GM12878 (cell line): ENCODE measurements around the gene TTLL1. TPM values are rescaled to one million over a fixed set of nuclear protein-coding genes. Genes with fewer than 3 reads are reported as not detected.

Source experiments
- ATAC-seq: fragments of 200-7000 bp; cut with Tn5 transposase; 3 replicates; pipeline ENCODE4 v1.9.1; 2020; ENCODE audit warnings: mild to moderate bottlenecking, moderate library complexity
- BruUV-seq: library from RNA; stranded (reverse); fragments of 400-500 nt; replicated peaks from 2 replicates; lab custom pipeline; 2021; lab: Mats Ljungman, UMichigan
- CTCF ChIA-PET: fragments of 300-600 bp; sonication (Branson Sonifier 250); formaldehyde crosslinking; extraction: SDS; loops from one replicate; lab custom pipeline; 2021; ENCODE audit warnings: inconsistent platforms; lab: Yijun Ruan, JAX
- POLR2A ChIA-PET: fragments of 350-600 bp; formaldehyde crosslinking; extraction: SDS; loops from one replicate; lab custom pipeline; 2021; ENCODE audit warnings: inconsistent platforms; lab: Charles Lee
- RAD21 ChIA-PET: fragments of 300-600 bp; sonication (Branson Sonifier 250); formaldehyde crosslinking; loops from one replicate; lab custom pipeline; 2023; ENCODE audit warnings: antibody characterized with exemption; ENCODE audit not compliant: unreplicated experiment; lab: Charles Lee
- SMC1A ChIA-PET: fragments of 300-600 bp; sonication (Branson Sonifier 250); formaldehyde crosslinking; loops from one replicate; lab custom pipeline; 2023; ENCODE audit not compliant: unreplicated experiment, uncharacterized antibody; lab: Charles Lee
- DNase-seq: peaks from one replicate; pipeline ENCODE4 v3.0.0-alpha.2; 2011; ENCODE audit warnings: low read depth, low spot score
- FAIRE-seq: peaks from 3 replicates; lab custom pipeline; 2011; peaks lifted over from hg19 to GRCh38; lab: Jason Lieb, UNC
- H2AFZ ChIP-seq: 2 replicates; pipeline ENCODE4 v1.6.0; 2011; ENCODE audit warnings: low read depth, low read length, control low read depth; ENCODE audit not compliant: control insufficient read depth
- H3K27ac ChIP-seq: 2 replicates; pipeline ENCODE4 v1.5.1; 2011; ENCODE audit warnings: control low read depth; ENCODE audit not compliant: control insufficient read depth, insufficient read depth
- H3K27me3 ChIP-seq, 2 experiments: replicated peaks in 1 of 2; 2 replicates each; pipeline versions ENCODE4 v1.6.0 to v1.6.1; 2011; ENCODE audit warnings: low read length in 1 of 2; ENCODE audit not compliant: control insufficient read depth in 2 of 2, insufficient read depth in 2 of 2
- H3K36me3 ChIP-seq, 2 experiments: 2 replicates each; pipeline ENCODE4 v1.5.1; 2011; ENCODE audit warnings: low read length in 1 of 2; ENCODE audit not compliant: control insufficient read depth in 2 of 2, insufficient read depth in 2 of 2
- H3K4me1 ChIP-seq: 2 replicates; pipeline ENCODE4 v1.6.1; 2011; ENCODE audit warnings: mild to moderate bottlenecking, low read length, moderate library complexity, mixed read lengths; ENCODE audit not compliant: control insufficient read depth, insufficient read depth
- H3K4me2 ChIP-seq: 2 replicates; pipeline ENCODE4 v1.6.0; 2011; ENCODE audit warnings: control low read depth; ENCODE audit not compliant: control insufficient read depth, insufficient read depth
- H3K4me3 ChIP-seq: fragments of 200-600 bp; sonication (generic); 2 replicates; pipeline ENCODE4 v1.5.1; 2016
- H3K79me2 ChIP-seq: 2 replicates; pipeline ENCODE4 v1.6.0; 2011; ENCODE audit warnings: low read length; ENCODE audit not compliant: control insufficient read depth, insufficient read depth
- H3K9ac ChIP-seq: 2 replicates; pipeline ENCODE4 v1.8.0; 2011; ENCODE audit warnings: low read length, control low read depth, mixed read lengths; ENCODE audit not compliant: control insufficient read depth, insufficient read depth
- H3K9me3 ChIP-seq: replicated peaks from 3 replicates; pipeline ENCODE4 v1.5.1; 2011; ENCODE audit warnings: mild to moderate bottlenecking, low read length; ENCODE audit not compliant: control insufficient read depth, insufficient read depth
- H4K20me1 ChIP-seq: 2 replicates; pipeline ENCODE4 v1.6.0; 2011; ENCODE audit not compliant: control insufficient read depth, insufficient read depth
- ASH2L ChIP-seq: fragments of 300-600, 200-600 bp; sonication (generic); IDR thresholded peaks from 2 replicates; pipeline ENCODE4 v1.6.1; 2017; ENCODE audit warnings: low read depth, mild to moderate bottlenecking, borderline replicate concordance
- ATF7 ChIP-seq: fragments of 450-650 bp; IDR thresholded peaks from 2 replicates; pipeline ENCODE4 v1.6.1; 2016; ENCODE audit warnings: low read depth, mild to moderate bottlenecking
- CHD1 ChIP-seq: IDR thresholded peaks from 2 replicates; pipeline ENCODE4 v1.6.1; 2012; ENCODE audit warnings: low read depth, low read length, improper control_type of control experiment
- EZH2 ChIP-seq: IDR thresholded peaks from 2 replicates; pipeline ENCODE4 v1.6.1; 2012; ENCODE audit warnings: low read depth, mild to moderate bottlenecking, control low read depth, inconsistent platforms, low read length, borderline replicate concordance; ENCODE audit not compliant: control insufficient read depth
- FOXM1 ChIP-seq: IDR thresholded peaks from 2 replicates; pipeline ENCODE4 v1.6.1; 2012; ENCODE audit warnings: low read depth, mild to moderate bottlenecking, inconsistent platforms, low read length, moderate library complexity
- MTA3 ChIP-seq: IDR thresholded peaks from 2 replicates; pipeline ENCODE4 v1.6.1; 2012; ENCODE audit warnings: low read length, inconsistent platforms, borderline replicate concordance
- NR2C1 ChIP-seq: fragments of 450-650 bp; IDR thresholded peaks from 2 replicates; pipeline ENCODE4 v1.6.1; 2017; ENCODE audit warnings: antibody characterized with exemption, mild to moderate bottlenecking, moderate library complexity
- PAX5 ChIP-seq: IDR thresholded peaks from 2 replicates; pipeline ENCODE4 v1.6.1; 2011; ENCODE audit warnings: low read depth, low read length, borderline replicate concordance
- POLR2AphosphoS2 ChIP-seq: IDR thresholded peaks from 2 replicates; pipeline ENCODE4 v1.6.1; 2011; ENCODE audit warnings: low read depth, mild to moderate bottlenecking, low read length, improper control_type of control experiment, moderate library complexity
- RBBP5 ChIP-seq: fragments of 200-600 bp; sonication (generic); conservative IDR thresholded peaks from 2 replicates; pipeline ENCODE4 v1.6.1; 2016
- SIN3A ChIP-seq: IDR thresholded peaks from 2 replicates; pipeline ENCODE4 v1.6.1; 2012; ENCODE audit warnings: low read depth, low read length, improper control_type of control experiment
- STAT3 ChIP-seq: IDR thresholded peaks from 2 replicates; pipeline ENCODE4 v1.6.1; 2011; ENCODE audit warnings: low read depth, low read length, improper control_type of control experiment
- ZNF217 ChIP-seq: fragments of 450-650 bp; IDR thresholded peaks from 2 replicates; pipeline ENCODE4 v1.6.1; 2017; ENCODE audit warnings: antibody characterized with exemption, mild to moderate bottlenecking
- ZNF384 ChIP-seq: IDR thresholded peaks from 2 replicates; pipeline ENCODE4 v1.6.1; 2012; ENCODE audit warnings: low read depth, mild to moderate bottlenecking, low read length, improper control_type of control experiment, borderline replicate concordance
- WGBS: methylation state at CpG from one replicate; pipeline ENCODE4 v1.1.6; 2016; ENCODE audit warnings: low lambda C conversion rate; ENCODE audit not compliant: insufficient replicate concordance, insufficient coverage; ENCODE audit errors: missing lambda C conversion rate; 5-methylcytosine and 5-hydroxymethylcytosine counted together
- in situ Hi-C: fragments of 300-500 bp; cut with MboI; formaldehyde crosslinking; loops from 9 replicates; pipeline ENCODE4 v1.14.3; 2018; ENCODE audit warnings: mixed read lengths
- intact Hi-C: fragments of 100-400 bp; cut with micrococcal nuclease; formaldehyde crosslinking; loops from one replicate; pipeline ENCODE4 v1.14.2; 2022; ENCODE audit not compliant: unreplicated experiment
- polyA plus RNA-seq, 11 experiments: library from polyadenylated mRNA; depleted of rRNA in 4 of 11; unstranded in 6 of 11; stranded (reverse) in 5 of 11; fragments of >200 nt; fragmentation: Nextera tagmentation in 4 of 11; fragmentation: Illumina TruSeq in 1 of 11; extraction: Ambion mirVana in 4 of 11; extraction: Trizol in 1 of 11; gene quantifications; 1 replicate in 1 of 11; 2 replicates in 10 of 11; pipeline versions ENCODE4 v1.2.1 to v1.2.3, GENCODE V29; 2011 to 2016; ENCODE audit warnings: inconsistent platforms in 2 of 11, missing spikeins in 2 of 11, low read depth in 1 of 11
- total RNA-seq, 4 experiments: library from RNA; depleted of rRNA in 3 of 4; stranded (reverse); fragments of >200 nt in 3 of 4; fragmentation: Illumina TruSeq in 1 of 4; extraction: Trizol in 1 of 4; gene quantifications; 2 replicates each; pipeline versions ENCODE4 v1.2.1 to v1.2.3, GENCODE V29; 2013 to 2021
- TF ChIP-seq, protein P1 (sequence below): fragments of 450-650 bp; conservative IDR thresholded peaks from 2 replicates; pipeline ENCODE4 v1.6.1; 2017; ENCODE audit warnings: mild to moderate bottlenecking, moderate library complexity
- TF ChIP-seq, protein P2 (sequence below): IDR thresholded peaks from 2 replicates; pipeline ENCODE4 v1.6.1; 2012; ENCODE audit warnings: mild to moderate bottlenecking, low read depth, low read length

TTLL1 gene
- total and polyA plus RNA-seq, 10 of the 15 experiments (the other 5 are each of a cell fraction or from before 2014, with no cell fraction given): 0.39 to 4.8 (median 3.2) TPM

DNA sequence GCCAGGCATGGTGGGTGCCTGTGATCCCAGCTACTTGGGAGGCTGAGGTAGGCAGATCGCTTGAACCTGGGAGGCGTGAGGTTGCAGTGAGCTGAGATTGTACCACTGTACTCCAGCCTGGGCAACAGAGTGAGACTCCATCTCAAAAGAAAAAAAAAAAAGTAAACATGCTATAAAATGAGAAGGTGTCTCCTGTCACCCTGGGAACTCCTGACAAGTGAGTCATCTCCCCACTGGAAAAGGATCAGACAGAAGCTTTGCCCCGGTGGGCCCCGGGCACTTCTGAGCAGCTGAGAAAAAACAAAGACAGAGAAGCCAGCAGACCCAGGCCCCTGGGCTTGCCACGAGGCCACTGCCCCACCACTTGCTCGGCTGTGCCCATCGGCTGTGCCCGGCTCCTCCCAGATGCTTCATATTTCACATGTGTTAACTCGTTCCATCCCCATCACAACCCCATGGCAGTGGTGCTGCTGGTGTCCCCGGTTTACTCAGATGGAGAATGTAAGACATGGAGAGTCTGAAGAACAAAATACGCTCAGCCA, 22.3 kb downstream of the TTLL1 start:
- H3K4me2 ChIP-seq: no peak overlapping the region
- no peak overlapping the region for H3K9ac ChIP-seq

More for the DNA sequence above, 22.3 kb downstream of the TTLL1 start:
- H2AFZ ChIP-seq: no peak overlapping the region
- no TSS peak for BruUV-seq
- ChIA-PET POLR2A (interaction anchor here (0.7 kb wide), 1 partner anchor 277 kb away, joined by 3 read pairs; no protein-coding TSS in a partner anchor), CTCF (interaction anchor here (0.7 kb wide), 2 partner anchors 38 to 196 kb away, joined by 4 read pairs; no protein-coding TSS in a partner anchor), SMC1A (no interaction called here)
- ATAC-seq: no peak
- no peak for DNase-seq
- no peak overlapping the region for H3K27ac ChIP-seq
- no peaks in the 10 kb centered on the region for H3K79me2 ChIP-seq
- in situ Hi-C loops: no loop called here
- 68% methylated on average over 10 of the region's 11 CpGs for WGBS
- no peaks in the 10 kb centered on the region for H4K20me1 ChIP-seq
- FAIRE-seq: no peak
- H3K4me1 ChIP-seq: no peaks in the 10 kb centered on the region
- H3K4me3 ChIP-seq: no peak overlapping the region
- no peaks in the 10 kb centered on the region for H3K27me3 ChIP-seq
- TF ChIP-seq ATF7: no peak
- TF ChIP-seq RBBP5: no peak
- TF ChIP-seq EZH2: no peak
- no peak for TF ChIP-seq POLR2AphosphoS2
- no peak for TF ChIP-seq PAX5
- TF ChIP-seq MTA3: no peak
- TF ChIP-seq SIN3A: no peak
- TF ChIP-seq NR2C1: no peak
- no peak for TF ChIP-seq CHD1
- TF ChIP-seq STAT3: no peak
- TF ChIP-seq, protein P1, sequence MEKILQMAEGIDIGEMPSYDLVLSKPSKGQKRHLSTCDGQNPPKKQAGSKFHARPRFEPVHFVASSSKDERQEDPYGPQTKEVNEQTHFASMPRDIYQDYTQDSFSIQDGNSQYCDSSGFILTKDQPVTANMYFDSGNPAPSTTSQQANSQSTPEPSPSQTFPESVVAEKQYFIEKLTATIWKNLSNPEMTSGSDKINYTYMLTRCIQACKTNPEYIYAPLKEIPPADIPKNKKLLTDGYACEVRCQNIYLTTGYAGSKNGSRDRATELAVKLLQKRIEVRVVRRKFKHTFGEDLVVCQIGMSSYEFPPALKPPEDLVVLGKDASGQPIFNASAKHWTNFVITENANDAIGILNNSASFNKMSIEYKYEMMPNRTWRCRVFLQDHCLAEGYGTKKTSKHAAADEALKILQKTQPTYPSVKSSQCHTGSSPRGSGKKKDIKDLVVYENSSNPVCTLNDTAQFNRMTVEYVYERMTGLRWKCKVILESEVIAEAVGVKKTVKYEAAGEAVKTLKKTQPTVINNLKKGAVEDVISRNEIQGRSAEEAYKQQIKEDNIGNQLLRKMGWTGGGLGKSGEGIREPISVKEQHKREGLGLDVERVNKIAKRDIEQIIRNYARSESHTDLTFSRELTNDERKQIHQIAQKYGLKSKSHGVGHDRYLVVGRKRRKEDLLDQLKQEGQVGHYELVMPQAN: no peak
- TF ChIP-seq FOXM1: no peak
- TF ChIP-seq ASH2L: no peak
- TF ChIP-seq ZNF384: no peak
- TF ChIP-seq ZNF217: no peak
- TF ChIP-seq, protein P2, sequence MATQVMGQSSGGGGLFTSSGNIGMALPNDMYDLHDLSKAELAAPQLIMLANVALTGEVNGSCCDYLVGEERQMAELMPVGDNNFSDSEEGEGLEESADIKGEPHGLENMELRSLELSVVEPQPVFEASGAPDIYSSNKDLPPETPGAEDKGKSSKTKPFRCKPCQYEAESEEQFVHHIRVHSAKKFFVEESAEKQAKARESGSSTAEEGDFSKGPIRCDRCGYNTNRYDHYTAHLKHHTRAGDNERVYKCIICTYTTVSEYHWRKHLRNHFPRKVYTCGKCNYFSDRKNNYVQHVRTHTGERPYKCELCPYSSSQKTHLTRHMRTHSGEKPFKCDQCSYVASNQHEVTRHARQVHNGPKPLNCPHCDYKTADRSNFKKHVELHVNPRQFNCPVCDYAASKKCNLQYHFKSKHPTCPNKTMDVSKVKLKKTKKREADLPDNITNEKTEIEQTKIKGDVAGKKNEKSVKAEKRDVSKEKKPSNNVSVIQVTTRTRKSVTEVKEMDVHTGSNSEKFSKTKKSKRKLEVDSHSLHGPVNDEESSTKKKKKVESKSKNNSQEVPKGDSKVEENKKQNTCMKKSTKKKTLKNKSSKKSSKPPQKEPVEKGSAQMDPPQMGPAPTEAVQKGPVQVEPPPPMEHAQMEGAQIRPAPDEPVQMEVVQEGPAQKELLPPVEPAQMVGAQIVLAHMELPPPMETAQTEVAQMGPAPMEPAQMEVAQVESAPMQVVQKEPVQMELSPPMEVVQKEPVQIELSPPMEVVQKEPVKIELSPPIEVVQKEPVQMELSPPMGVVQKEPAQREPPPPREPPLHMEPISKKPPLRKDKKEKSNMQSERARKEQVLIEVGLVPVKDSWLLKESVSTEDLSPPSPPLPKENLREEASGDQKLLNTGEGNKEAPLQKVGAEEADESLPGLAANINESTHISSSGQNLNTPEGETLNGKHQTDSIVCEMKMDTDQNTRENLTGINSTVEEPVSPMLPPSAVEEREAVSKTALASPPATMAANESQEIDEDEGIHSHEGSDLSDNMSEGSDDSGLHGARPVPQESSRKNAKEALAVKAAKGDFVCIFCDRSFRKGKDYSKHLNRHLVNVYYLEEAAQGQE: no peak
- TF ChIP-seq, all 136 proteins: peak for 0
- Histone ChIP-seq H3K9me3 (no peaks in the 10 kb centered on the region), H3K36me3 (no peaks in the 10 kb centered on the region)
- intact Hi-C loops: no loop called here
- RAD21 ChIA-PET: no interaction called here
